Measurements from ENCODE around the gene ANXA7.
"Not testable (repeated sequence)": the region's sequence is repeated elsewhere in the genome, so short reads cannot be mapped to it uniquely, and the experiment has no call there.

The ANXA7 gene

GRCh38 chr10:73338801-73339368 is 75.0 kb downstream of the ANXA7 start:
- no peak for DNase-seq

GRCh38 chr10:73333202-73333601 is 80.7 kb downstream of the ANXA7 start:
- no peak for DNase-seq

GRCh38 chr10:73332379-73332778 is 81.5 kb downstream of the ANXA7 start:
- no peak for DNase-seq

- DNase-seq = not testable (repeated sequence)
These were observed 85.3 kb downstream of the ANXA7 start for GRCh38 chr10:73328523-73328922.

- DNase-seq = not testable (repeated sequence)
These were observed 88.6 kb downstream of the ANXA7 start for GRCh38 chr10:73325290-73325689.

All from activated naive CD4-positive, alpha-beta T cell treated with anti-CD3 and anti-CD28 coated beads, Interleukin-2, amount 50 U/mL, for 16 hours (primary cell).